HL-60/S4 treated with retinoic acid at 250 ng/mL for 4 days and 3 days (cell line): ENCODE results near the gene COX10.
"Not testable (repeated sequence)": the region's sequence is repeated elsewhere in the genome, so short reads cannot be mapped to it uniquely, and the experiment has no call there.

Source experiments
- in situ Hi-C: fragments of 300-500 bp; cut with MboI; formaldehyde crosslinking; loops from 2 replicates; pipeline ENCODE4 v1.7.0; 2022; ENCODE audit warnings: low sequenced_read_pairs

COX10 gene

DNA sequence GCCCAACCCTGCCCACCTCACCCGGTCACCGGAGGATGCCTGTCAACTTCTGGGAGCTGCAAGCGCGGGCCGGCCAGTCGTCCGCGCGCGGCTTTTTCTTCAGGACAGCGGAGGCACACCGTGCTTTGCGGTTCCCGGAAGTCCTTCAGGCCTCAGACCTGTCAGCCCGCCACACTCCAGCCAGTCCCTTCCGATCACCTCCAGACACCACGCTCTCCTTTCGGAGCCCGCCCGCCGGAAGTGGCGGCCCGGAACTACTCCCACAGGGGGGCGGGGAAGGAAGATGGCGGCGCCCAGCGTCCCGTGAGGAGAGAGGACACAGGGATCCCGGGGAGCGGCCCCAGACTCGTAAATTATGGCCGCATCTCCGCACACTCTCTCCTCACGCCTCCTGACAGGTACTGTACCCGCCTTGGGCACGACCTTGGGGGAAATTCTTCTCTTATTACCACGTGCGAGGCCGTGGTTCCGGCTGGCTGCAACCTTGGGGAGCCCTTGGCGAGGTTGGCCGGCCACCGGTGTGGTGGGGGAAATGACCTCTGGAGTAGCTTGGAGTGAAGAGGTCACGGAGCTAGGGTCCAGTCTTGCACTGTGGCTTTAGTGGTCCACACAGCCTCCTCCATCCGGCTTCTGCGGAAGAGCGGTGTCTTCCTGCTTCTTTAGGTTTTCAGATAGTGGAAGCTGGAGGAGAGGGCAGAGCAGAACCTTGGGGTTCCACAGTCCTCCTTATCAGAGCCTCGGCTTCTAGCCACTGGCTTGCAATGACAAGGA lies at the start of gene COX10:
COX10 (plus strand) TSS at position 254 of the 771 bp plus-strand sequence; CDS start at position 356, 102 bp downstream.
- in situ Hi-C loops, result no loop called here

DNA sequence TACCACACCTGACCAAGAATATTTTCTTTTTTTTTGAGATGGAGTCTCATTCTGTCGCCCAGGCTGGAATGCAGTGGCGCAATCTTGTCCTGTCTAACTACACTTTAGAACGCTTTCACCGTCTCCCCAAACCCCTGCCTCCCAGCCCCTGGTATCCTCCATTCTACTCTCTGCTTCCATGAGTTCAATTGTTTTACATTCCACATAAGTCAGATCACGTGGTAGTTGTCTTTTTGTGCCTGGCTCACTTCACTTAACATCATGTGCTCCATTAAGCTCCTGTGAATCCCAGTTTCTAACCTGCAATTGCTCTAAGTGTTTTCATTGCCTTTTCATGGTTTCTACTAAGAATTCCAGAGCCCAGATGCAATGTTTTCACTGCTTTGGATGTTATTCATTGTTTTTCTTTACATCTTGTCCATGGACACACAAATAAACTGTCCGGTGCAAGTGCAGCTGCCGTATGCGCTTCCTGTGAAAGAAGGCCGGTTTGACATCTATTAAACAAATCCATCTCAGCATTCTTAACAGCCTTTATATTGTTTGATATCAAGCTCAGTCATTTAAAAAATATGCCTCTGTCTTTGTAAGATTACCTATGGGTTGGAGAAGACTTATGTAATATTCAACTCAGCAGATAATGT lies 47.5 kb upstream of the COX10 start:
- in situ Hi-C loops, result not testable (repeated sequence)

DNA sequence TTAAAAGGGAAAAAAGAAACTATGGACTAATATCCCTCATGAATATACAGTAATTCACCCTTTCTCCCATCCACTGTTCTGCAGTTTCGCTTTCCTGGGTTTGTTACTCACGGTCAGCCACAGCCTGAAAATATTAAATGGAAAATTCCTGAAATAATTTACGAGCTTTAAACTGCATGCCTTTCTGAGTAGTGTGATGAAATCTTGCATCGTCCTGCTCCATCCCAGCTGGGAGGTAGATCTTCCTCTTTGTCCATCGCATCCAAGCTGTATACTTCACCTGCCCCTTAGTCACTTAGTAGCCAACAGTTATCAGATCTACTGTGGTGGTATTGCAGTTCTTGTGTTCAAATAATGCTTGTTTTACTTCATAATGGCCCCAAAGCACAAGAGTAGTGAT lies 39.5 kb upstream of the COX10 start:
- in situ Hi-C loops, result not testable (repeated sequence)

DNA sequence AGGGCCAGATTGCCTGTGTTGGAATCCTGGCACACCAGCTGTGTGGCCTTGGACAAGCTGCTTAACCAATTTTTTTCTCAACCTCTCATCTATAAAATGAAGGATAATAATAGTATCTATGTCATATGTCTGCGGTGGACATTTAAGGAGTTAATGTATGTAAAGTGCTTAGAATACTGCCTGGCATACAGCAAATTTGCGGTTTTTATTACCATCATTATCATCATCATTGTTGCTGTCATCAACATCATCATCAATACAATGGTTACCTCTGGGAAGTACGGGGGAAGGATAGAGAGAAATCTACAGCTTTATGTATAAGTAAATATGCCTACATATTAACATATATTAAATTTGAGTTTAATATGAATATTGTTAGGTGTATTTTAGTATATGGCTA lies 37.1 kb upstream of the COX10 start:
- in situ Hi-C loops, result no loop called here

DNA sequence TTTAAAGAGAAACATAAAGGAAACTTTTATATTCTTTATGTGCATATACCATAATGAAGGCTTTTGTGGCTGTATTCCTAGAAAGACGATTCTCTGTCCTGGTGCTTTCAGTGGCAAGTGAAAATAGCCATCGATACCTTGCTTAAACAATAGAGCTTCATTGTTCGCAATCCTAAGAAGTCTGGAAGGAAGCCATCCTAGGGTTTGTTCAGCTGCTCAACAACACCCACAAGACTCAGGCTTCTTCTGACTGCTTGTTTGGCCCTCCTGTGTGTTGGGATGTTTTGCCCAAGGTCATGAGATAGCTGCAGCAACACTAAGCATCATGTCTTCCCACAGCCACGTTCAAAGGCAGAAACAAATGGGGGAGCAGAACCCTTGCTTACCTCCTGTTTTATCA lies 36.1 kb upstream of the COX10 start:
- in situ Hi-C loops, result no loop called here

DNA sequence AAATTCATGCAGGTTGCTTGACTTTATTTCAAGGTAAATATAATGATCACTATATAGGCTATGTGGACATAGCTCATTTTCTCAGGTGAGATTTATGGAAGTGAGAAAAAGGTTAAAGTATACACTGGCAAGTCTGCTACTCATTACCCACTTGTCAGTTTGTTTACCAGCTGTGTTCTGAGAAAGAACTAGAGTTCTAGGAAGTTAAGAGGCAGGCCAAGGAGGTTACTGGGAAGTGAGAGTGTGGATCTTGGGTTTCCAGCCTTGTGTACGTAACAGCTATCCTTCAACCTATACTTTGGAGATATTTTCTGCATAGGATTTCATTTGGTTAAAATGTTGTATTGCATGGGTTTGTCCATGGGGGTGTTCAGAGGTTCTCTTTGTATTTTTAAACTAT lies 31.9 kb upstream of the COX10 start:
- in situ Hi-C loops, result no loop called here

DNA sequence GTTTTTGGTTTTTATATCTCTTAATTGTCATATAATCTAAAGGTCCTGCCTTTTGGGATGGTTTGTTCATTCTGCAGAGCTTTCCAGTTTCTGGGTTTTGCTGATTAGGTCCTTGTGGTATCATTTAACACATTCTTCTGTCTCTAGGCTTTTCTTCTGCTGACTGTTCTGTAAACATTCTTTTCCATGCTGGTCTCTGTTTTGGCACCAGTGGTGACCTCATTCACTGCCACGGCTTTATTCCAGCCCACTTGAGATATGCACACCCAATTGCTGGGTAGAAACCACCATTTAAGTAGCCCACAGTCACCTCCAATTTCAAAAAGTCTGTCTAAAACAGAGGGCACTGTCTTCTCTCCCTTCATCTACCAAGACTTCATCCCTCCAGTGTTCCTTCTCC lies 31.1 kb upstream of the COX10 start:
- in situ Hi-C loops, result no loop called here

DNA sequence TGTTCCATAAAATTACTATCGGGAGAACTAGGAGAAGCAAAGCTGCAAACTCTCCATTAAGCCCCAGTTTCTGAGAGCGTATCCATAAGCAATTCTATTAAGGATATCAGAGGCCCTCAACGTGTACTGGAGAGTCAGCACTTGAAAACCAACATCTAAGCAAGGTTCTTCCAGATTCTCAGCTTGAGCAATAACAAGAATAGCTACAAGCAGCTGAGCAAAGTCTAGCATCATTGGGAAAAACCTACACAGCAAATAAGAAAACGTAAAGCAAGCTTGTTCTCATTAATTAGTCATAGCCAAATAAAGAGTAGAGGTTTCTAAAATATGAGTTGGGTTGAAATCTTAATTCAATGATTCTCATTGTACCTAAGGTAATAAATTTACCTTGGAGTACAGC lies 26.9 kb upstream of the COX10 start:
- in situ Hi-C loops, result no loop called here

DNA sequence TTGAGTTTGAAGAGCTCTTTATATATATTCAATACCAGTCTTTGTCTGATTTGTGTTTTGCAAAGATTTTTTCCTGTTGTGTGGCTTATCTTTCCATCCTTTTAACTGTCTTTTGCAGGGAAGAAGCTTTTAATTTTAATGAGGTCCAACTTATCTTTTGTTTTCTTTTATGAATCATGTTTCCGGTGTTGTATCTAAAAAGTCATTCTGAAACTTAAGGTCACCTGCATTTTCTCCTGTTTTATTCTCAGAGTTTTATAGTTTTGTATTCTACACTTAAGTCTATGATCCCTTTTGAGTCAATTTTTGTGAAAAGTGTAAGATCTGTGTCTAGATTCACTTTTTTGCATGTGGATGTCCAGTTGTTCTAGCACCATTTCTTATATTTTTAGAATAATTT lies 24.6 kb upstream of the COX10 start:
- in situ Hi-C loops, result no loop called here

GRCh38 chr17:14046978-14047377 lies 22.3 kb upstream of the COX10 start:
- in situ Hi-C loops, result no loop called here

DNA sequence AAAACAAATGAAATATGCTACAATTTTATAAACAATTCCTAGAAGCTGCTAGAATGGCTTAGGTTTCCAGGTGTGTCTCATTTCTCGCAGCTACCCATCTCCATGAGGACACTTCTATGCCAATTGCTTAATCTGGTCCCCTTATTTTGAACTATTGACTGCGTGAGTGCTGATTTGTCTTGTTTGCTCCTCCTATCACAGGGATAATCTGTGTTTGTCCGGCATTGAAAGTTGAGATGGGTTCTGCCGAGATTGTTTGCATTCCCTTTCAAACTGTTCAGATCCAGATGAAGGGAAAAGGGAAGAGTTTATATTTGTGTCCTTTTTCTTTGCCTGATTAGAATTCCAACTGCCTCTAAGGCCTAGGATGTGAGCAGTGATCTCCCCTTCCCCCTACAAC lies 21.7 kb upstream of the COX10 start:
- in situ Hi-C loops, result no loop called here

DNA sequence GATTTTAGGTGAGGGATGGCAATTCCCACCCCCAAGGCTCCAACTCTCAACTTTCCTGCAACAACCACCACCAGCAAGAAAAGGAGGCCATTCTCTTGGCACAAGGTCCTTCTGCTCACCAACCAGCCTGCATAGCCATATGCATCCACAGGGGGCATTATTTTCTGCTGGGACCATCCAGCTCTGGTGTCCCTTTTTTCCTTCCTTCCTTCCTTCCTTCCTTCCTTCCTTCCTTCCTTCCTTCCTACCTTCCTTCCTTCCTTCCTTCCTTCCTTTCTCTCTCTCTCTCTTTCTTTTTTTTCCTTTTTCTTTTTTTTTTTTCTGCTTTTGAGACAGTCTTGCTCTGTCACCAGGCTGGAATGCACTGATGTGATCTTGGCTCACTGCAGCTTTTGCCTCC lies 21.1 kb upstream of the COX10 start:
- in situ Hi-C loops, result no loop called here

- in situ Hi-C loops, result no loop called here
These were observed 18.7 kb upstream of the COX10 start for GRCh38 chr17:14050616-14051015.

DNA sequence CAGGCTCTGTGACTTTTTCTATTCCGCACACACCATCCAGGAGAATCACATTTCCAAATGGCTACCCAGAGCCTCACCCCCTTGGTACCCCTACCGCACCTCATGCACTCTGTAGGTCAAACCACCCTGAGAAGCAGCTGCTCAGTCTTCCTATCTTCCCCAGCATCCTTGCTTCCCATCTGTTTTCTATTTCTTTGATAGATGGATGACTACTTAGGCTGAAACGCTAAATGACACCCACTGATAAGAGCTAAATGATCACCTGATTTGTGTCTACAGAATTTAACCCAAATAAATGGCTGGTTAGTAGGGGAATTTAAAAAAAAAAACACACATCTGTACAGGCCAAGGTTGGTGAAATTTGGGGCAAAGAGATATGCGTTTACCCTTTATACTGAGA lies 17.6 kb upstream of the COX10 start:
- in situ Hi-C loops, result no loop called here

GRCh38 chr17:14052886-14053615 lies 16.3 kb upstream of the COX10 start:
- in situ Hi-C loops, result no loop called here

DNA sequence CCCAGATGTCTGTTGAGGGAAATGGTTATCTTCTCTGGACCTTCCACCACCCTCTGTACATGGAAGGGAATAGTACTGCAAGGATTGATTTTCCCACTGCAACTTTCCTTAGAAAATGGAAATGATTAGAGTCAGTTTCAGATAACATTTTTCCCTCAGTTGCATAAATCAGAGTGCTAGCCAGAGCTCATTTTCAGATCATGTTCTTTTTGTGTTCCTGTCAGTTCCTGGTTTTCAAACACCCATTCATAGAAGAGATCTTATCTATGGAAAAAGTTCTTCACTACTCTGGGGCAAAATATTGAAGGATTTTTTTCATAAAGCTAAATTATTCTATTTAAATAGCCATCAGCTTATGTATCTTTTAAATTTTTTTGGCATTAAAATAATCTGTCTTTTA lies 11.7 kb upstream of the COX10 start:
- in situ Hi-C loops, result no loop called here

- in situ Hi-C loops, result no loop called here
These were observed 11.3 kb upstream of the COX10 start for GRCh38 chr17:14058051-14058450.

DNA sequence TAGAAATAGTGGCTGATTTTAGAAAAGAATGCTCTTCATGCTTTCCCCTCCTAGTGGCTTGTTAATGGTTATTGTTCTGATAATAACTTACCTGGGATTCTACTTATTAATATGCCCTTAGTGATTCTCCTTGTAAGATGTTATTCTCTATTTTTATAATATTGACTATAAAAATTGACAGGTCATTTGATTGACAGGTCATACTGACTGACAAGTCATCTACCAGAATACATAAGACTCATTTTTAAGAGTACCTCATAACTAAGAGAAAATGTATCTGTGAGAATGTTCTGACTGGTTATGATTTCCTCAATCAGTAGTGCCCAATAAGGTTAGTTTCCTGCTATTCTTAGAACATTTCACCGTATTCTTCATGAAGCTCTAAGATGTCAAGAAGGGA lies 8.6 kb upstream of the COX10 start:
- in situ Hi-C loops, result no loop called here

GRCh38 chr17:14061666-14062560 lies 7.4 kb upstream of the COX10 start:
- in situ Hi-C loops, result no loop called here

- in situ Hi-C loops, result no loop called here
These were observed 2.0 kb upstream of the COX10 start for GRCh38 chr17:14067347-14067746.
